ENCODE measurements around the gene PTPN13.

Gene PTPN13, protein sequence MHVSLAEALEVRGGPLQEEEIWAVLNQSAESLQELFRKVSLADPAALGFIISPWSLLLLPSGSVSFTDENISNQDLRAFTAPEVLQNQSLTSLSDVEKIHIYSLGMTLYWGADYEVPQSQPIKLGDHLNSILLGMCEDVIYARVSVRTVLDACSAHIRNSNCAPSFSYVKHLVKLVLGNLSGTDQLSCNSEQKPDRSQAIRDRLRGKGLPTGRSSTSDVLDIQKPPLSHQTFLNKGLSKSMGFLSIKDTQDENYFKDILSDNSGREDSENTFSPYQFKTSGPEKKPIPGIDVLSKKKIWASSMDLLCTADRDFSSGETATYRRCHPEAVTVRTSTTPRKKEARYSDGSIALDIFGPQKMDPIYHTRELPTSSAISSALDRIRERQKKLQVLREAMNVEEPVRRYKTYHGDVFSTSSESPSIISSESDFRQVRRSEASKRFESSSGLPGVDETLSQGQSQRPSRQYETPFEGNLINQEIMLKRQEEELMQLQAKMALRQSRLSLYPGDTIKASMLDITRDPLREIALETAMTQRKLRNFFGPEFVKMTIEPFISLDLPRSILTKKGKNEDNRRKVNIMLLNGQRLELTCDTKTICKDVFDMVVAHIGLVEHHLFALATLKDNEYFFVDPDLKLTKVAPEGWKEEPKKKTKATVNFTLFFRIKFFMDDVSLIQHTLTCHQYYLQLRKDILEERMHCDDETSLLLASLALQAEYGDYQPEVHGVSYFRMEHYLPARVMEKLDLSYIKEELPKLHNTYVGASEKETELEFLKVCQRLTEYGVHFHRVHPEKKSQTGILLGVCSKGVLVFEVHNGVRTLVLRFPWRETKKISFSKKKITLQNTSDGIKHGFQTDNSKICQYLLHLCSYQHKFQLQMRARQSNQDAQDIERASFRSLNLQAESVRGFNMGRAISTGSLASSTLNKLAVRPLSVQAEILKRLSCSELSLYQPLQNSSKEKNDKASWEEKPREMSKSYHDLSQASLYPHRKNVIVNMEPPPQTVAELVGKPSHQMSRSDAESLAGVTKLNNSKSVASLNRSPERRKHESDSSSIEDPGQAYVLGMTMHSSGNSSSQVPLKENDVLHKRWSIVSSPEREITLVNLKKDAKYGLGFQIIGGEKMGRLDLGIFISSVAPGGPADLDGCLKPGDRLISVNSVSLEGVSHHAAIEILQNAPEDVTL (N-terminal part only)

DNA sequence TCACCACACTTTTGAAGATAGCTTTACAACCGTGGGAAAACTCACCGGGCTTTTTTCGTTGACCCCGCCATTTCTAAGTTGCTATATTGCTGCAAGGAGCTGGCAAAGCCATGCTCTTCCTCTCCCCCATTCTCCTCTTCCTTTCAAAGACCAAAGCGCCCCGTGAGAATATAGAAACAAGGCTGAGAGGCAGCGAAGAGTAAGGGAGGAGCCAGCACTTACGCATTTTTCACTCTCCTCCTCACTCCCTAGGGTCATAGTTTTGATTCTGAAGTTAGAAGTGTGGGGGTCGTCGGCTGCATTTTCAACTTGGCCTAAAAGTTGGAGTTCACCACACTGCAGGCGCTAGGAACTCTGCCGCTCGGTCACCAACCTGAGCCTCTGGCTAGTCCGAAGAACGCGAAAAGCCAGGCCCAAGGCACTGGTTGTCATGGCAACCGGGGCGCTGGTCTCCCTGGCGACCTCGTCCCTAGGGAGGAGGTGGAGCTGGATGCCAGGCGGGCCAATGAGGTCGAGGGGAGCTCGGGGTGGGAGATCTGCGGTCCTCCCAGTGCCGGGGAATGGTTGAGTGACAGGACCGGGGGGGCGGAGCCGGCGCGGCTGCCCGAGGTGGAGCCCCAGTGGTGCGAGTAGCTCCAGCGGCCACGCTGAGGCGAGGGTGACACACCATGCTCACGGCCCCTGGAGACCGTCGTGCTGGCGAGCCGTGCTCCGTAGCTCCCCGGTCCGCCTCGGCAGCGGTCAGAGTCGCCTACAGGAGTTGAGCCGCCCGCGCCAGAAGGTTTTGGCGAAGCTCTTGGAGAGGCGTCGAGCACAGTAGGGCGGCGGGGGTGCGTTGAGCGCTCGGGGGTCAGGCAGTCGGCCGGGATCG is at the start of gene PTPN13:
Gene PTPN13, plus strand, starts transcription at position 628 of the 871 bp plus-strand sequence. CDS start 40,942 bp downstream, outside the sequence.
- DNase-seq, result peak; percentile 94

DNA sequence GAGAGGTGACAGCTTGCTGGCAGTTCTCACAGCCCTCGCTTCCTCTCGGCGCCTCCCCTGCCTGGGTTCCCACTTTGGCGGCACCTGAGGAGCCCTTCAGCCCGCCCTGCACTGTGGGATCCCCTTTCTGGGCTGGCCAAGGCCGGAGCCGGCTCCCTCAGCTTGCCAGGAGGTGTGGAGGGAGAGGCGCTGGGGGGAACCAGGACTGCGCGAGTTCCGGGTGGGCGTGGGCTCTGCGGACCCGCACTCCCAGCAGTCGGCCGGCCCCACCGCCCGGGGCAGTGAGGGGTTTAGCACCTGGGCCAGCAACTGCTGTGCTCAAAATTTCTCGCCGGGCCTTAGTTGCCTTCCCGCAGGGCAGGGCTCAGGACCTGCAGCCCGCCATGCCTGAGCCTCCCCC is 47.0 kb upstream of the PTPN13 start:
- no peak for DNase-seq

DNA sequence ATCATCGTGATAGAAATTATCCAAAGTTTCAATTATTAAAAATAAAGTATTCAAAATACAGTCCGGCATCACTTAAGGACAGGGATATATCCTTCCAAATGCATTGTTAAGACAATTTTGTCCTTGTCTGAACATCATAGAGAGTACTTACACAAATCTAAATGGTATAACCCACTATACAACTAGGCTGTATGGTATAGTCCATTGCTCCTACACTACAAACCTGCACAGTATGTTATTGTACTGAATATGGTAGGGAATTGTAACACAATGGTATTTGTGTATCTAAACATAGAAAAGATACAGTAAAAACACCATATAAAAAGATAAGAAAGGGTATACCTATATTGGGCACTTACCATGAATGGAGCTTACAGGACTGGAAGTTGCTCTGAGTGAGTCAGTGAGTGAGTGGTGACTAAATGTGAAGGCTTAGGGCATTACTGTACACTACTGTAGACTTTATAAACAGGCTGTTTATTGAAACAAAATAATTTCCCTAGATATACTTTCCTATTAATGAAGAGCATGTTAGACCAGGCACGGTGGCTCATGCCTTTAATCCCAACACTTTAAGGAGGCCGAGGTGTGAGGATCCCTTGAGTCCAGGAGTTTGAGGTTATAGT is 44.8 kb upstream of the PTPN13 start:
- no peak for DNase-seq

DNA sequence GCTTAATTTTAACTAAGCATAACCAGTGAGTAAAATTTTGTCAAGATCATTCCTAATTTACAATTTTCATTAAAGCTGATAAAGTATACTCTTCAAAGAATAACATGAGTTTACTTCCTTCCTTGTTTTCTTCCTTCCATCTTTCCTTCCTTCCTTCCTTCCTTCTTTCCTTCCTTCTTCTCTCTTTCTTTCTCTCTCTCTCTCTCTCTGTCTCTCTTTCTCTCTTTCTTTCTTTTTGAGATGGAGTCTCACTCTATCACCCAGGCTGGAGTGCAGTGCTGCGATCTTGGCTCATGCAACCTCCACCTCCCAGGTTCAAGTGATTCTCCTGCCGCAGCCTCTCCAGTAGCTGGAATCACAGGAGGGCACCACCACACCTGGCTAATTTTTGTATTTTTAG is 42.7 kb upstream of the PTPN13 start:
- DNase-seq, result no peak

DNA sequence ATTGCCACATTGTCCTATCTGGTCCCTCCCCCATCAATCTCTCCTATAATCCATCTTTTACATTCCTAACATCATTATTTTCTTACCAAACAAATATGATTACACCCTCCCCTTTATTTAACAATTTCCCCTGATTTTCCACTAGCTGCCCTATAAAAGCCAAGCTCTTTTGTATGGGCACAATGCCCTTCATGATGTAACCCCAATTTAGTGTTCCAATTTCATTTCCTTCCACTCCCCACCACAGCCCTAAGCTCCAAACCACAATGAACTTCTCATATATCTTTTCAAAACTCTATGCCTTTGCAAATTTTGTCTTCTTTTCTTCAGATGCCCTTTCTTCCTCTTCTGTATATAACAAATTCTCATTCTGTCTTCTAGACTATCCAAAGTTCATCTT is 39.5 kb upstream of the PTPN13 start:
- no peak for DNase-seq

DNA sequence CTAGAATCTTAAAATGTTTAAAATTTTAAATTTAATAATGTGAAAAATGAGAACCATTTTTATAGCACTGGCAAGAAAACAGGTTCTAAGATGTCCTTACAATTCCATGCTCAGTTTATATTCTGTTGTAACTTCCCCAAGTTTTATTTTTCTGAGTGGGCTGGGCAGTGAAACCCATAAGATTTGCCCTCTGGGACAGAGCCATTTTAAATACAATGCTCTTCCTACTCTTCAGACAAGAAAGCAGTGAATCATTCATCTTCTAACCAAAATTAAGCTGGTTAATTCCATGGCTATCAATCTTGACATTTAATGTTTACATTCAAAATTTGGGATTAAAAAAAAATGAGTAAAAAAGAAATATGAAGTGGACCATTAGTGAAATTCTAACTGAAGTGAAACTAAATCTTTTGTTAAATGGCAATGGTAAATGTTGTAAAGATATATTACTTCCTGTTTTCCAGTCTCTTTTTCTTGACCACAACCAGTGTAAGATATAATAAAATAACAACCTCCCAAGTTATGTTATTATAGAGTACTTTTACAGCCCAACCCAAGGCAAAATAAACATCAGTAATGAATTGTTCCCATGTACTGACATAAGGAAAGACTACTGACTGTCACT is 37.2 kb upstream of the PTPN13 start:
- DNase-seq, result peak; percentile 3

DNA sequence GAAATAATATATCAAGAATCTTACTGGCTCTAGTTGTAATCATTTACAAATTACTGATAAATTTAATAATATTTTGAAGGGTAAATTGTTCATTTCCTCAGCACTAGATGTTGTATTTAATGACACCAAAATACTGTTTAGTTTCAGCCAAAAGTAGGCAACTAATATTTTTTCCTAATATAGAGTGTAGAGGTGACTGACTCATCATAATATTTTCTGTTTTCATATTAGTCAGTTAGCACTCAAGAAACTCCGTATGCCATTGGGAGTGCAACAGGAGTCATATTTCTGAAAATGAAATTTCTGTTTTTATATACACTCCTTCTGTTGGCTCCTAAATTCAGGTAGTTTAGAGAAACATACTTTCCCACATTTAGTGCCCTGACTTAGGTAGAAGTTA is 36.6 kb upstream of the PTPN13 start:
- DNase-seq, result no peak

DNA sequence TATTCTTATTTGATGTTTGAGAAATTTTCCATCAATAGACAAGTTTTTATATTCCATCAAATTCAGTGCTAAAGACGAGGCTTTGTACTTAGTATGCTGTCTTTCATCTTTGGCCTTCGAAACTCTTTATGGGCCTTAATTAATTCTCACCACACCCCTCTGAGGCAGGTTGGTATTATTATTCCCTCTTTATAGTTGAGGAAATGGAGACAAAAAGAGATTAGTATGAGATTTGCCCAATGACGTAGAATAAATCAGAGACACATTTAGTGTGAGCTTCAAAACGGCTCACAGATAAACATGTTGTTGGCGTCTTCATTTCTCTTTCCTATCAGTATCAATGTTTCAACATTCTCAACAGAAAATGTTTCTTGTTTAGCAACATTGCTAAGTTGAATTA is 35.9 kb upstream of the PTPN13 start:
- no peak for DNase-seq

DNA sequence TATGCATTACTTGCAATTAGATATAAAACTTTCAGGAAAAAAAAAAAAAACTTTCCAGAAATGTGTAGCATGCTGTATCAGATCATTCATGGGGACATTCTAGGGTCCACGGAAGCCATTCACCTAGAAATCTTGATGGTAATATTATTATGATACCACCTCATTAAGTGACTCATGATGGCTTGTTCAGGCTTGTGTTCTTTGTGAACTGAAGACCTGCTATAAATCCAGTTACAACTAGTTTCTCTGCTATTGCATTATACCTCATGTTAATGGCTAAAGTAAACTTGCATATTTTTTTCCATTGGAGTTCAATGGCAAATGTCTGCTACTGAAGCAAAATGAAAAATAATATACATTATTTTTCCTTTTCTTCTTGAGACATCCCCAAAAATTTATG is 35.3 kb upstream of the PTPN13 start:
- DNase-seq, result peak; percentile 59

DNA sequence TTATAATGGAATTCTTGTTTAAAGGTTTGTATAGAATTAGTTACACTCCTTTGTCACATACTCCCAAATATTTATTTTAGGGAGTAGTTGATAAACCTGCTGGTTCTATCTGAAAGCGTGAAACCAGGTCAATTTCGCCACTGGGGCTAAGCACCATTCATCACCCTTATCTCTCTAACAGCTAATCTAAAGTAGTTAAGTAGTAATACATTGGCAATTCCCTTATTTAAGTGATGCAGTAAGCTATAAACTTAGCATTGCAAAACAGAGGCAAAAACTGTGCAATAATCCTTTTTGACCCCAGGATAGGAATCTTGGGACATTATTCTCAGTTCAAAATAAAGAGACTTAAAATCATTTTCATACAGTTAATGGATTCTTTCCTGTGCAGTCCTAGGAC is 33.7 kb upstream of the PTPN13 start:
- no peak for DNase-seq

DNA sequence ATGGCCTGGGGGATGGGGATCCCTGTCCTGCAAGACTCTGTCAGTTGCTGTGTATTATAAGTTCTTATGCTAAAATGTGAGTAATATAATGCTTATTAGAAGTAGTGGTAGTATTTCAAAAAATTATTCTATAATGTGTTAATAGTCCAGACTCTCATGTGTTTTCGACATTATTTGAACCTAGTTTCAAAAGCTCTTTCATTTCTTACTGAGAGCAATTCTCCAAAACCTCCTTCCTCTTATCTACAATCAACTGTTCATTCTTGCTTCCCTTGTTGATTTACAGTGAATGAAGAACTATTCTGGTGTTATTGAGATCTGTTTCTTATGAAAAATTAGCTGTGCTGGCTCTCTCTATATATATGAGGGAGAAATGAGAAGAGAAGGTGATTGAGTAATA is 32.9 kb upstream of the PTPN13 start:
- no peak for DNase-seq

DNA sequence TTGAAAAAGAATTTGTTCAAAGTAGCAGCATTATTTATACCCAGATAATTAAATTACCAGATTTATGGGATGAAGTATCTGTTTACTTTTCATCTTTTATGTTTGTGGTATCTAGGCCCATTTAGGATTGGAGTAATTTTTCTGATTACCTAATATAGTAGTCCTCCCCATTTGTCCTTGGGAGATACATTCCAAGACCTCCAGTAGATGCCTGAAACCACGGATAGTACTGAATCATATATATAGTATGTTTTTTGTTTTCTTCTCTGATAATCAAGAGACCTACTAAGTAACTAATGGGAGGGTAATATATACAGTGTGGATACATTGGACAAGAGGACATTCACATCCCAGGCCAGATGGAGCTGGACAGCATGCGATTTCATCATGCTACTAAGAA is 30.7 kb upstream of the PTPN13 start:
- no peak for DNase-seq

DNA sequence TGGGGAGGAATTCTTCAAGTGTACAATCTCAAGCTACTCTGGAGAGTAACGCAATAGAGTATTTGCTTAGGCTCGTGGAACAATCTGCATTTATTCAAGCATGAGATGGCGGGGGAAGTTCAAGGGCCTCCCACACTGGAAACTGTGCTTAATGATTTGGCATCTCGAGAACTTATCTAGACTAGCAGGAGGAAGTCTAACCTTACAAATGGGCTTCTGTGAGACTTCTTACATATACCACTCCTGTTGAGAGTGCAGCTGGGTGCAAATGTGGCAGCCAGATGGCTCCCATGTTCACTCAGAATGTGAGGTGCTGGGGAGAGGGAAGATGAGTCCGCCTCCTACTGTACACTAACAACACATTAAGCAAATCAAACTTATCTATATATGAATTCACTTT is 29.3 kb upstream of the PTPN13 start:
- no peak for DNase-seq

DNA sequence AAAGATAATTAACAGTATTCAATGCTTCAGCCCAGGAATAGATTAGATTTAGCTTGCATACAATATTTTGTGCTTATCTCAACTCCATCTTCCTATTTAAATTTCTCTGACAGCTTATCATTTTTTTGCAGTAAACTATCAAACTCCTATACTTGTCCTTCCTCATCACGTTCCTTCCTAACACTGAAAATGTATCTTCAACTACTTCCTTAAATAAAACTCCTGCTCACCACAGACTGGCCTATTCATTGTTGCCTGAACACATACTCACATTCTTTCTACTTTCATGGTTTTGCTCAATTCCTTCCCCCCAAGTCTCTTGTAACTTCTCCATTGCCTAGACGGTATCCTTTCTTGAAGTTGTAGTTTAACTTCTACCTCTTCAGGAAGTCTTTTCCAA is 28.5 kb upstream of the PTPN13 start:
- no peak for DNase-seq

DNA sequence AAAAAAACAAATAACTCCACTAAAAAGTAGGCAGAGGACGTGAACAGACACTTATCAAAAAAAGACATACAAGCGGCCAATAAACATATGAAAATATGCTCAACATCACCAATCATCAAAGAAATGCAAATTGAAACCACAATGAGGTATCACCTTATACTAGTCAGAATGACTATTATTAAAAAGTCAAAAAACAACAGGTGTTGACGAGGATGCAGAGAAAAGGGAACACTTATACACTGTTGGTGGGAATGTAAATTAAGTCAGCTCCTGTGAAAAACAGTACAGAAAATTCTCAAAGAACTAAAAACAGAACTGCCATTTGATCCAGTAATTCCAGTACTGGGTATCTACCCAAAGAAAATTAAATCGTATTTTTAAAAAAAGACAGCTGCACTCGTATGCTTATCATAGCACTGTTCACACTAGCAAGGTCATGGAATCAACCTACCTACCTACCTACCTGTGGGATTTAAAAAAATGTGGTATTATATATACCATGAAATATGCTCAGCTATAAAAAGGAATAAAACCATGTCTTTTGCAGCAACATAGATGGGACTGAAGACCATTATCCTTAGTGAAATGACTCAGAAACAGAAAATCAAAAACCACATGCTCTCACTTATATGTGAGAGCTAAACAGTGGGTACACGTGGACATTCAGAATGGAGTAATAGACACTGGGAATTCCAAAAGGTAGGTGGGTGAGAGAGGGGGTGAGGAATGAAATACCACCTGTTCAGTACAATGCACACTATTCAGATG is 24.8 kb upstream of the PTPN13 start:
- DNase-seq, result no peak

DNA sequence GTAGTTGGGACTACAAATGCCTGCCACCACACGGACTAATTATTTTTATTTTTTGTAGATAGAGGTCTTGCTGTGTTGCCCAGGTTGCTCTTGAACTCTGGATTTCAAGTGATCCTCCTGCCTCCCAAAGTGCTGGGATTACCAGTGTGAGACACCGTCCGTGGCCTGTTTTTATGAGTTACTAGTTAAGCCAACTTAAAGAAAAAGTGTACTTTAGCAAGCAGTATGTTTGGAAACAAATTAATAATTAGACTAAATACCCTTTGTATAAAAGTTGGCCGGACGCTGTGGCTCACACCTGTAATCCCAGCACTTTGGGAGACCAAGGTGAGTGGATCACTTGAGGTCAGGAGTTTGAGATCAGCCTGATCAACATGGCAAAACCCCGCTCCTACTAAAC is 14.2 kb upstream of the PTPN13 start:
- no peak for DNase-seq

DNA sequence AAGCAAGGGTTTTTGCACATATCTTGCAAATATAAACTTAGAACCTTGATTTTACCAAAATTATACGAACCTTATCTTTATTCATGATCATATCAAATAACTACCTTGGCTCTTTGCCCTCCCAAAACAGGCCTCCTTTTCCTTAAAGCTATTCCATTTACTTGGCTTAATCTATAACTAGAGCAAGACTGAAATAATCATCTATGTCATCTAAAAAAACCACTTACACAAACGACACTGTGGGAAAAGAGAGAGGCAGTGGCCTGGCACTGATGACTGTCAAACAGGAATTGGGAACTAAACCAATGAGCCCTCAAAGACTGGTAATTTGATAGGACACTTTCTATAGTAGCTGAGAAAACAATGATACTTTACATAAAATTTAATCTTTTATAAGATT is 11.7 kb upstream of the PTPN13 start:
- peak; percentile 46 for DNase-seq

DNA sequence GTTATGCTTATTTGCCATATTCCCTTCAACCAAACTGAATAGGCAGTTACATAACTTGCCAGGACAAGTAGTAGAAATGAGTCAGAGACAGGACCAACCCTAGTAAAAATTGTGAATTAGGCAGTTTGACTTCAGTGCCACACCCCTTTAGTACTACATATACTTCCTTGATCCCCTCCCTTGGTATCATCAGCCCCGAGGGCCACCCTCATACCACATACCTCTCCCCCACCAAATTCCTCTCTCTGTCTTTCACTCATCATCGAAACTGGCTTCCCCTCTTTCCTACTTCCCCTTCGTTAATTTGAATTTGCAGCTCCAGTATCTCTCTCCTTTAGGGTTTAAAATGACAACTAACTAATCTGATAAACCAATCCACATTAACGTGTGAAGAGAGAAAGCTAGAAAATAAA is 7.9 kb upstream of the PTPN13 start:
- no peak for DNase-seq

DNA sequence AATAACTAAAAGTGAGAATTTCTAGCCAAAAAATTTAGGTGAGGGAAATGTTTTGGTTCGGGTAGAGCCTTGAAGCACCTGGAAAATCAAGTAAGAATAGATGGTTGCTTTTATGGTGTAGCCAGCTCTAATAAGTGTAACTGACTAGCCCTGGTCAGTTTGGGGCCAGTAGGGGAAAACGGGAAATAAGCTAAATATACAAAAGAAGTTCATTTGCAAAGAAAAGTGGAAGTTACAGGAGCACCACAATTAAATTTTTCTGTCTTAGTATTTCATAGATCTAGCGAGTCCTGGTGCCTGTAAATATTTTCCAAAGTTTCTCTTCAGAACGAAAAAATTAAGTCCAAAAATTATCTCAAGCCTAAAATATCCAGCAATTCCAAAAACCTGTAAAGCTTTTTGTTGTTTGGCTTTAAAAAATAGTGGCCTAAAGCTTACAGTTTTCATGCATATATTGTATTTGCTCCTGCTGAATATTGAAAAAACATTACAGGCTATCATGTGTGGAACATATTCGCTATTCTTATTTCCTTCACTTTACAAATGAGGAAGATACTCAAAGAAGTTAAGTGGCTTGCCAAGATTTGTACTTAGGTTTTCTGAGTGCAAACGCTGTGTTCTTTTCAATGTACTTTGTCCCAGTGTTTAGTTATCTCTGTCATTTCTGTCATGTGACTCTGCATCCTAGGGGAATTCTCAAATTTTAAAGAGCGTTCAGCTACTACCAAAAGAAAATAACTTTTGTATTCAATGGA is 7.3 kb upstream of the PTPN13 start:
- DNase-seq, result no peak

Measured in NCI-H1105 treated with DMSO at 0.1 percent for 48 hours (cell line).